ENCODE results near the gene NR2F1-AS1.

Gene NR2F1-AS1

DNA sequence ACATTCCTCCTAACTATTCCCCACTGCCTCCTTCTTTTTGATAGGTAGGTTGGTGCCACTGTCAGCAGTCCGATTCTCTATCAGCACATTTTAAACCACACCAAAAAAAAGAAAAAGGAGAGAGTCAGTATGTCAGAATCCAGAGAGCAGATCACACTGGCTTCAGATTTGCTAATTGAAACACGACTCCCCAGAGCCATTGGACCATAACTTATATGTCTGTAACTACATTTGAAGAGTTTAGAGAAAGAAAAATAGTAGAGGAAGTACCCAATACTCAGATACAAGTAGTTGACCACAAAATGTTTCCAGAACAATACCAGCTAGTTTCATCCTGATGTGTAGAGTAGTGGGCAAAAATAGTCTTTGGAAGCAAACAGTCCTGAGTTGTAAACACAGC lies 216.6 kb downstream of the NR2F1-AS1 start:
- H3K4me3 ChIP-seq (ENCODE audit: low read depth, low read length): no peak overlapping the region
- TF ChIP-seq, protein P1, sequence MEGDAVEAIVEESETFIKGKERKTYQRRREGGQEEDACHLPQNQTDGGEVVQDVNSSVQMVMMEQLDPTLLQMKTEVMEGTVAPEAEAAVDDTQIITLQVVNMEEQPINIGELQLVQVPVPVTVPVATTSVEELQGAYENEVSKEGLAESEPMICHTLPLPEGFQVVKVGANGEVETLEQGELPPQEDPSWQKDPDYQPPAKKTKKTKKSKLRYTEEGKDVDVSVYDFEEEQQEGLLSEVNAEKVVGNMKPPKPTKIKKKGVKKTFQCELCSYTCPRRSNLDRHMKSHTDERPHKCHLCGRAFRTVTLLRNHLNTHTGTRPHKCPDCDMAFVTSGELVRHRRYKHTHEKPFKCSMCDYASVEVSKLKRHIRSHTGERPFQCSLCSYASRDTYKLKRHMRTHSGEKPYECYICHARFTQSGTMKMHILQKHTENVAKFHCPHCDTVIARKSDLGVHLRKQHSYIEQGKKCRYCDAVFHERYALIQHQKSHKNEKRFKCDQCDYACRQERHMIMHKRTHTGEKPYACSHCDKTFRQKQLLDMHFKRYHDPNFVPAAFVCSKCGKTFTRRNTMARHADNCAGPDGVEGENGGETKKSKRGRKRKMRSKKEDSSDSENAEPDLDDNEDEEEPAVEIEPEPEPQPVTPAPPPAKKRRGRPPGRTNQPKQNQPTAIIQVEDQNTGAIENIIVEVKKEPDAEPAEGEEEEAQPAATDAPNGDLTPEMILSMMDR (IDR thresholded peaks at IDR 0.05; ENCODE audit: borderline replicate concordance, insufficient read depth, low read depth, low read length): no peak

DNA sequence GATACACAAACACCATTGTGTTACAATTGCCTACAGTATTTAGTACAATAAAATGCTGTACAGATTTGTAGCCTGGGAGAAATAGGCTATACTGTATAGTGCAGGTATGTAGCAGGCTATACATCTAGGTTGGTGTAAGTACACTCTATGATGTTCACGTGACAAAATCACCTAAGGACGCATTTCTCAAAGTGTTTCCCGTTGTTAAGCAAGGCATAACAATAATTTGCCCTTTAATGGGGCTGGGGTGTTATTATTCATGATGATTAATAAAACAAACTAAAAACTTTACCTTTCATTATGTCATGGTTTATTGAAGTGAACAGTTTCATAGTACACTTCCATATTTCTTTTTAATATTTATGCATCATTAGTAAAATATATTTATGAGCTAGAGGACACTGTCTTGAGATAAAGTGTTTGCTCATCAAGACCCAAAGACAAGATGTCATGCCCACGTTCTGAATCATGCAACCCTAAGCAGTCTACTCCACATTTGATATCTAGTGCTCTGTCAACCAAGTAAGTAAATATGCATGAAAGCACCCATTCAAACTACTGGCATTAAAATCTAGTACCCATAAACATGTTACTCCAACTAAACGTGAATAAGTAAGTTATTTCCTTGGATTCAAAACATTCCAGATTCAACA lies 220.5 kb downstream of the NR2F1-AS1 start:
- TF ChIP-seq, protein P1 (IDR thresholded peaks at IDR 0.05; ENCODE audit: borderline replicate concordance, insufficient read depth, low read depth, low read length): no peak

DNA sequence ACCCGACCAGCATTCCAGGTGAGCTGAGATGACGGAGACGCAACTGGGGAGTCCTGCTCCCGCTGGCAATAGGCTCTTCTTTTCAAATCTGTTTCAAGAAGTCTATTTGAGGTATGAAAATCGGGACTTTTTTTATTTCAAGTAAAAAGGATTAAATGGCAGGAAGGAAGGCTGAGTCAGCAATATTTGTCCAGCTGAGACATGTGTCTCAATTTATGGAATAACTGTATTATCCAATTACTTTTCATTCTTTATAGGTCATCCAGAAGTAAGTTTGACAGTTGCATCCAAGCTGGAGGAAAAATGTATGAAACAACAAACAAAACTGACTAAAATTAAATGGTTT lies 221.1 kb downstream of the NR2F1-AS1 start:
- TF ChIP-seq, protein P1 (IDR thresholded peaks at IDR 0.05; ENCODE audit: borderline replicate concordance, insufficient read depth, low read depth, low read length): no peak
- no peak overlapping the region for H3K4me3 ChIP-seq (ENCODE audit: low read depth, low read length)

More for the DNA sequence above, 220.5 kb downstream of the NR2F1-AS1 start:
- H3K4me3 ChIP-seq (ENCODE audit: low read depth, low read length): no peak overlapping the region

All from GM12875 (cell line).